Esophagus squamous epithelium (tissue), 4 donors: ENCODE data around the gene KRT7.

Source experiments
- CTCF ChIP-seq, 6 experiments: fragments of 450-650 bp in 4 of 6; fragments of 200-600 bp in 2 of 6; sonication (generic) in 2 of 6; IDR thresholded peaks; one replicate each; pipeline ENCODE4 v1.5.1; 2016 to 2019; ENCODE audit warnings: antibody characterized with exemption in 6 of 6, mild to moderate bottlenecking in 4 of 6, moderate library complexity in 4 of 6
- POLR2A ChIP-seq, 4 donors: fragments of 450-650 bp; IDR thresholded peaks; one replicate each; pipeline ENCODE4 v1.6.1; 2017; ENCODE audit warnings: antibody characterized with exemption in 4 of 4, mild to moderate bottlenecking in 4 of 4, moderate library complexity in 3 of 4

- no peak for TF ChIP-seq CTCF (IDR thresholded peaks at IDR 0.05)
- TF ChIP-seq POLR2A (IDR thresholded peaks at IDR 0.05): no peak
Observed at GRCh38 chr12:52267266-52267665, 34.2 kb downstream of the KRT7 start.
